BJ (cell line): ENCODE measurements around the gene ZCCHC12. TPM values are rescaled to one million over a fixed set of nuclear protein-coding genes. Genes with fewer than 3 reads are reported as not detected.

ENCODE experiments used
- CTCF ChIA-PET: fragments of 350-600 bp; formaldehyde crosslinking; extraction: SDS; loops from one replicate; lab custom pipeline; 2021; ENCODE audit warnings: antibody characterized with exemption, inconsistent platforms; lab: Yijun Ruan, JAX
- POLR2A ChIA-PET: fragments of 300-600 bp; sonication (Branson Sonifier 250); formaldehyde crosslinking; extraction: SDS; loops from one replicate; lab custom pipeline; 2021; ENCODE audit warnings: antibody characterized with exemption; lab: Charles Lee
- DNase-seq: peaks from one replicate; pipeline ENCODE4 v3.0.0-alpha.2; 2011; ENCODE audit warnings: low read depth
- H3K27me3 ChIP-seq: 2 replicates; pipeline ENCODE4 v1.6.0; 2011; ENCODE audit warnings: low read length; ENCODE audit not compliant: control insufficient read depth, insufficient read depth
- H3K36me3 ChIP-seq: 2 replicates; pipeline ENCODE4 v1.5.1; 2011; ENCODE audit warnings: low read length; ENCODE audit not compliant: control insufficient read depth, insufficient read depth
- H3K4me3 ChIP-seq: 2 replicates; pipeline ENCODE4 v1.5.1; 2011; ENCODE audit warnings: low read depth, mild to moderate bottlenecking, control low read depth, low read length
- polyA minus RNA-seq: library from RNA; depleted of rRNA, polyadenylated mRNA; stranded (reverse); fragments of >200 nt; gene quantifications from 2 replicates; pipeline ENCODE4 v1.2.3, GENCODE V29; 2011; rRNA and poly(A)+ RNA removed
- polyA plus RNA-seq: library from polyadenylated mRNA; depleted of rRNA; stranded (reverse); fragments of >200 nt; gene quantifications from 2 replicates; pipeline ENCODE4 v1.2.3, GENCODE V29; 2011; rRNA removed
- TF ChIP-seq, protein P1 (sequence below): IDR thresholded peaks from 2 replicates; pipeline ENCODE4 v1.5.1; 2011; ENCODE audit warnings: low read depth, mild to moderate bottlenecking, control low read depth, inconsistent platforms, low read length, moderate library complexity; ENCODE audit not compliant: insufficient read depth

The ZCCHC12 gene
- polyA plus RNA-seq (not detected in 2 replicates), polyA minus RNA-seq (not detected in 2 replicates)

DNA sequence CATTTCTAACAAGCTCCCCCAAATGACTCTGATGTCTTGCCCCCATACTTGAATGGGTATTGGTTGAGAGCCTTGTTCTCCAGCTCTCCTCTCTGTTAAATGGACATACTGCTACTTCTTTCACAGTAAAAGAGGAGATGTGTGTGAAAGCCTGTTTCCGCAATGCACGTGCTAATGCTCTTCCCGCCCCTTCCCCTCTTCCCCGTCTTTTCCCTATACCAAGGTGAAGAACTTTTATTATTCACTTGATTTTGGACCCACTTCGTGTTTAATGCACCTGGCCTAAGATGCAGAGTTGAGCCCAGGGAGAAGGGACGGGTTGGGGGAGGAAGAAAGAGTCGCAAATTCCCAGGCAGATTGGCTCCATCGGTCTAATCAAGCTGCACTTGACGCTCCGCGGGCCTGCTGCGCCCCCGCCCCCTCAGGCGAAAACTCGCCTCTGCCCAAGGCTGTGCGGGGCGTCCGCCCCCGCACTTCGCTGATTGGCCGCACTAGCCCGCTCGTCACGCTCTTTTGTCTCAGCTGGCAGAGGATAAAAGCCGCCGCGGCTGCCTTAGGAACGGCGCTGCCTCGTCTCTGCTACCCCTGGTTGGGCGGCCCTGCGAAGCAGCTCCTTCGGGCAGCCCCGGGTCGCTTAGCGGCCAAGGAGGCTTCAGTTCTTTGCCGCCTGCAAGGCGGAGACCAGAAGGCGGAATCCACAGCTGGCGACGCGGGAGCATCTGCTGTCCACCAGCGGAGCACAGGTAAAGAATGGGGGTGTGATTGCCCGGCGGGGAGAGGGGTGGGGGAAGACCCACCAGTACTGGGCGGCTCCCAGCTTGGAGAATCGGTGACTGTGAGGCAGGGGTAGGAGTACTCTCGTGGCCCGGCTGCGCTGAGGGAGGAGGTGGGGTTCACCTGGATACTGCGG lies at the start of gene ZCCHC12:
Gene ZCCHC12, plus strand, starts transcription at position 562 of the 910 bp plus-strand sequence. CDS start 1,421 bp downstream, outside the sequence.
- CTCF ChIA-PET = interaction anchor here (0.6 to 2.5 kb wide), 2 partner anchors 15 to 69 kb away, joined by 5 to 8 read pairs; no protein-coding TSS in a partner anchor
- Histone ChIP-seq H3K36me3 (no peaks in the 10 kb centered on the region), H3K27me3 (peaks cover 24% of the 10 kb centered on the region), H3K4me3 (peak within 1 kb of the TSS; percentile 25)
- POLR2A ChIA-PET = no interaction called here
- no peak for DNase-seq
- TF ChIP-seq, protein P1, sequence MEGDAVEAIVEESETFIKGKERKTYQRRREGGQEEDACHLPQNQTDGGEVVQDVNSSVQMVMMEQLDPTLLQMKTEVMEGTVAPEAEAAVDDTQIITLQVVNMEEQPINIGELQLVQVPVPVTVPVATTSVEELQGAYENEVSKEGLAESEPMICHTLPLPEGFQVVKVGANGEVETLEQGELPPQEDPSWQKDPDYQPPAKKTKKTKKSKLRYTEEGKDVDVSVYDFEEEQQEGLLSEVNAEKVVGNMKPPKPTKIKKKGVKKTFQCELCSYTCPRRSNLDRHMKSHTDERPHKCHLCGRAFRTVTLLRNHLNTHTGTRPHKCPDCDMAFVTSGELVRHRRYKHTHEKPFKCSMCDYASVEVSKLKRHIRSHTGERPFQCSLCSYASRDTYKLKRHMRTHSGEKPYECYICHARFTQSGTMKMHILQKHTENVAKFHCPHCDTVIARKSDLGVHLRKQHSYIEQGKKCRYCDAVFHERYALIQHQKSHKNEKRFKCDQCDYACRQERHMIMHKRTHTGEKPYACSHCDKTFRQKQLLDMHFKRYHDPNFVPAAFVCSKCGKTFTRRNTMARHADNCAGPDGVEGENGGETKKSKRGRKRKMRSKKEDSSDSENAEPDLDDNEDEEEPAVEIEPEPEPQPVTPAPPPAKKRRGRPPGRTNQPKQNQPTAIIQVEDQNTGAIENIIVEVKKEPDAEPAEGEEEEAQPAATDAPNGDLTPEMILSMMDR = no peak

DNA sequence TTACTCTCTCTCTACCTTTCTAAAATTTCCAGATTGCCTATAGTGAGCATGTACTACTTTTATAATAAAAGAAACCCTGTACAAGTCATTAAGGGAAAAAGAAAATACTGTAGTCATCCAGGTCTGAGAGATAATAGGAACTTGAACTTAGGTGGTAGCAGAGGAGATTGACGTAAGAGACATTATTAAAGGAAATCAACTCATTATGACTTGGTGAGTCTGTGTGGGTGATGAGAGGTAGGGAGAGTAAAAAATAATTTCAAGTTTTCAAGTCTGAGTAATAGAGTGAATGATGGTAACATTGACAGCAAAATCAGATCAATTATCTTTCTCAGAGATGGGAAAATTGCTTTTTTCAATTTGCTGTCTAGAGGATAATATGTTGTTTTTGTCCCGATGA lies 44.0 kb upstream of the ZCCHC12 start:
- no peaks in the 10 kb centered on the region for H3K27me3 ChIP-seq
- DNase-seq = no peak
- no peaks in the 10 kb centered on the region for H3K36me3 ChIP-seq
- ChIA-PET POLR2A (no interaction called here), CTCF (no interaction called here)
- no peak overlapping the region for H3K4me3 ChIP-seq
- TF ChIP-seq, protein P1 = no peak

DNA sequence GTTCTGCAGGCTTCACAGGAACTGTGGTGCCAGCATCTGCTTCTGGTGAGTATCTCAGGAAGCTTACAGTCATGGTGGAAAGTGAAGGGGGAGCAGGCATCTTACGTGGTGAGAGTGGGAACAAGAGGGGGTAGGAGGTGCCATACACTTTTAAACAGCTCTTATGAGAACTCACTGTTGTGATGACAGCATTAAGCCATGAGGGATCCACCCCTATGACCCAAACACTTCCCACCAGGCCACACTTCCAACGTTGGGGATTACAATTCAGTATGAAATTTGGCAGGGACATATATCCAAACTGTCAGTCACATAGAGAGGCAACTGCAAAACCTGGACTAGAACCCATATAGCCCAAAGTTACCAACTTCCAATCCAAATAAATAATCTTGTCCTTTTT lies 43.1 kb upstream of the ZCCHC12 start:
- H3K27me3 ChIP-seq = no peaks in the 10 kb centered on the region
- TF ChIP-seq, protein P1 = no peak
- no peaks in the 10 kb centered on the region for H3K36me3 ChIP-seq
- no peak for DNase-seq
- CTCF ChIA-PET = no interaction called here
- no peak overlapping the region for H3K4me3 ChIP-seq
- POLR2A ChIA-PET = no interaction called here

DNA sequence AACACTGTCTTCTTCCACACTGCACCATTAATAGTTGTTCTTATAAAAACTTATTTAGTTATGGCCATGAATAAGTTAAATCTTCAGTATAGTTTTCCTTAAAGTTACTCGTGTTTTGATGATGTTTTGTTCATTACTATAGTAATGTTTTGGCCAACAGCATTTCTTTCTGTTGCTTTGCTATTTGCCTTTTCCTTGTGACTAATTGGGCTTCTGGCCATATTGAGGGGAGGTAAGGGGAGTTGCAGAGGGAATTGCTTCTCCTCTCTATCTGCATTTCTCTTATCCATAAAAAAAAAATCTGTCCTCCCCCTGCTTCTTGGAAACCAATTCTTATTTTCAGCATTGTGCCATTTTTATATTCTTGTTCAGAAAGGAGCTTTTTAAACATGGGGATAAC lies 42.7 kb upstream of the ZCCHC12 start:
- POLR2A ChIA-PET = no interaction called here
- Histone ChIP-seq H3K4me3 (no peak overlapping the region), H3K27me3 (no peaks in the 10 kb centered on the region), H3K36me3 (no peaks in the 10 kb centered on the region)
- CTCF ChIA-PET = no interaction called here
- TF ChIP-seq, protein P1 = no peak
- DNase-seq = no peak

DNA sequence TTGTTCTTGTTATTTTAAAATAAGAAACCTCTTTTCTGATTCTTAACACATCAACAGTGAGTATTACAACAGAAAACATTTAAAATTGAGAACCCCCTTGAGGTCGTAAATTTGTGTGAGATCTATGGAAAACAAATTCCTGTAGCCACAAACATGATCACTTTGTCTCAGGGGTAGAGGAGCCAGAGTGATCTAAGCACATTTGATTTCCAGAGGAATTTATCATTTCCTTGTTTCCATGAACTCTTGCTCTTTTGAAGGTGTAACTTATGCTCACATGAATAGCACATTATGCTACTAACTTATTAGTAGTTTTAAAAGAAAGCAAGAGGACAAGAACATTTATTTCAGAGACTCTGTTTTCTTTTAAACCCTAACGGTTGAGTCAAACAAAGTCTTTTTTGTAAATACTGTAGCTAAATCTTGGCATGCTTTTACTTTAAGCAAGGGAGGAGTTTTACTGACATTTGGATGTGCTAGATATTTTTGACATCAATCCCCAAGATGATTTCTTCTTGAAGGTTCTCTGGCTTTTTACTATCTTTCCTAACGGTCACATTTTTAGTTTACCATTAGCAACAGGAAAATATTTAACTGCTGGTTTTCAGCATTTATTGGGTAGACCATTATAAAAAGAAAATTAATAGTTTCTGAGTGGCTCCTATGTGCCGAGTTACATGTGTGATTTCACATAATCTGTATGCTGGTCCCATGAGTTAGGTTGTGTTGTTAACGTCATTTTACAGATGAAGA lies 27.9 kb upstream of the ZCCHC12 start:
- no peaks in the 10 kb centered on the region for H3K27me3 ChIP-seq
- TF ChIP-seq, protein P1 = no peak
- no peak for DNase-seq
- H3K36me3 ChIP-seq = no peaks in the 10 kb centered on the region
- CTCF ChIA-PET = interaction anchor here (1.3 kb wide), 1 partner anchor 12 kb away, joined by 5 read pairs; no protein-coding TSS in a partner anchor
- POLR2A ChIA-PET = no interaction called here
- H3K4me3 ChIP-seq = no peak overlapping the region
